Stimulated activated CD4-positive, alpha-beta T cell treated with anti-CD3 and anti-CD28 coated beads, Interleukin-4, amount 100 ng/mL, for 4 hours (primary cell): ENCODE data around the gene SELENON.

Experiments
- DNase-seq, 2 experiments: peaks; one replicate each; pipeline ENCODE4 v3.0.0-alpha.2; 2020

The SELENON gene

DNA sequence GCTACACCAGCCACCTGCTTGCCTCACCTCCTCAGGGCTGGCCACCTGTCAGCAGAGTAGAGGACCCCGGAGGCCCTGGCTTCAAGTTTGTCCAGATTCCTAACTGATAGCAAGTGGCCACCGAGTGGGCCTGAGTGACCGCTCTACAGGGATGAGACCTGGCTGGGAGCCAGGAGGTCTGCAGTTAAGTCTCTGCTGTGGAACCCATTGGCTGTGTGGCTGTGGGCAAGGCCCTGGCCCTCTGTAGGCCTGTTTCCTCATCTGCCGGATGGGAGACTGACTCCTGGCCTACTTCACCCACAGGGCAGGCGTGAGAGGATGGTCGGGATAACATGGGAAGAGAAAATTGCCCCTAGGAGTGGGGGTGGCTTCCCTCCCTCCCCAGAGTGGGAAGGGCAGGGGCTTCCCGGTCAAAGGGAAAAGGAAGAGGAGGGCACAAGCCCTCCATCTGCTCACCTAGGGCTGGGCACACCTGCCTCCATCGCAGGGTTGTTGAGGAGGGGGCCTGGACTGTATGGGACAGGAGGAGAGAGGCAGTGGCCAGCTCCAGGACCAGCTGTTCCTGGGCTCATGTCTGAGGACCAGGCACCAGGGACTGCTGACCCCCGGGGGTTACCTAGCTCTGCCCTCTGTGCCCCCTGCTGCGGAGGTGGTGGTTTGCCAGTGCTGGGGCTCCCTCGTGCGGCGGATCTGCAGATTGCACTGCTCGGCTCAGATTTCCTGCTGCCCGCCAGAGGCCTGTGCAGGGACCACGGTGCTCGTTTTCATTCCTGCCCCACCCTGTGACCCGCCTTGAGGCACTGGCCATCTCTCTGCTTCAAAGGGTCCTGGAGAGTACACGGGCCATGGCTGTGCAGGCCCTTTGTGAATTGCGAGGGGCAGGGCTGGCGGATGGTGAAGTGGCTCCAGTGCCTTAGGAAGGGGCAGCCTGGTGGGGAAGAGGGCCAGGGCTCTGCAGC is 10.6 kb downstream of the SELENON start:
- DNase-seq, result peak; percentile 67 to 83

DNA sequence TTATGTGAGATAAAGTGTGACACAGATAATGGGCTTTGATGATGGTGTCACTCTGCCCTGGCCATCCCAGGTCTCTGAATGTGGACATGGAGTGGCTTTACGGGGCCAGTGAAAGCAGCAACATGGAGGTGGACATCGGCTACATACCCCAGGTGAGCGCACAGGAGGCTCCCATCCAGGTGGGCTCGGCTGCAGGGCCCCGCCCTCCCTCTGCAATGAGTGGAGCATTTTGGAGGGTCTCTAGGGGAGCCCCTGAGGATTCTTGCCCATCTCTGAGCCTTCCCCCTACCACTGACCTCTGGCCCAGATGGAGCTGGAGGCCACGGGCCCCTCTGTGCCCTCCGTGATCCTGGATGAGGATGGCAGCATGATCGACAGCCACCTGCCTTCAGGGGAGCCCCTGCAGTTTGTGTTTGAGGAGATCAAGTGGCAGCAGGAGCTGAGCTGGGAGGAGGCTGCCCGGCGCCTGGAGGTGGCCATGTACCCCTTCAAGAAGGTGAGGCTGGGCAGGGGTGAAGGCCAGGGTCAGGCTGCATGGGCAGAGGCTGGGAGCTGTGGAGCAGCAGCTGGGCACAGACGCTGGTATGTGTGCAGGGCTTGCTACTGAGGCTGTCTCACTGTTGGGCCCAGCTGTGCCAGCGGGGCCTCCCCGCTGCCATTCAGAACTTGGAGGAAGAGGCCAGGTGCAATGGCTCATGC is 11.5 kb downstream of the SELENON start:
- no peak for DNase-seq

DNA sequence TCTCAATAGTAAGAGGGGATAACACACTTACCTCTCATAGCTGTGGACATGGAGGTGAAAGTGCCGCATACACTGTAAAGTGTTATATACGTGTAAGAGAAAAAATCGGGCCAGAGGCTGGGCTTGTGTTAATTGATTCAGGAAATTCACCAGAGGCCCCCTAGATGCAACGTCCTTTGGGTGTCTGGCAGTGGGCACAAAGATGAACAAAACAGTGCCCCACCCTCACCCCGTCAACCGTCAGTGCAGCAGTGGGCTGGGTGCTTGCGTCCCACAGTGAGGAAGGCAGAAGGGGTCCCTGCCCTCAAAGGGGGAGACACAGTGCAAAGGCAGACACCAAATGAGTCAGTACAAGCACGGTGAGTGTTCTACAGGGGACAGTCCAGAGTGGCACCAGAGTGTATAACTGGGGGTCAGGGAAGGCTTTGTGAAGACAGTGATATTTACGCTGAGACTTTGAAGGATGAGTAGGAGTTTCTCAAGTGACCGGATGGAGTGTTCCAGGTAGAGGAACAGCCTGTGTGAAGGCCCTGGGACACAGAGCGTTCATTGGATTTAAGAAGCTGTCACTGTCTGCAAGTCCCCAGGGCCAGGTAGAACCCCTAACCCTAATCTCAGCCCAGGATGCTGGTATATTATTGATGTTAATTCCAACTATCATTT is 13.2 kb downstream of the SELENON start:
- DNase-seq, result no peak

DNA sequence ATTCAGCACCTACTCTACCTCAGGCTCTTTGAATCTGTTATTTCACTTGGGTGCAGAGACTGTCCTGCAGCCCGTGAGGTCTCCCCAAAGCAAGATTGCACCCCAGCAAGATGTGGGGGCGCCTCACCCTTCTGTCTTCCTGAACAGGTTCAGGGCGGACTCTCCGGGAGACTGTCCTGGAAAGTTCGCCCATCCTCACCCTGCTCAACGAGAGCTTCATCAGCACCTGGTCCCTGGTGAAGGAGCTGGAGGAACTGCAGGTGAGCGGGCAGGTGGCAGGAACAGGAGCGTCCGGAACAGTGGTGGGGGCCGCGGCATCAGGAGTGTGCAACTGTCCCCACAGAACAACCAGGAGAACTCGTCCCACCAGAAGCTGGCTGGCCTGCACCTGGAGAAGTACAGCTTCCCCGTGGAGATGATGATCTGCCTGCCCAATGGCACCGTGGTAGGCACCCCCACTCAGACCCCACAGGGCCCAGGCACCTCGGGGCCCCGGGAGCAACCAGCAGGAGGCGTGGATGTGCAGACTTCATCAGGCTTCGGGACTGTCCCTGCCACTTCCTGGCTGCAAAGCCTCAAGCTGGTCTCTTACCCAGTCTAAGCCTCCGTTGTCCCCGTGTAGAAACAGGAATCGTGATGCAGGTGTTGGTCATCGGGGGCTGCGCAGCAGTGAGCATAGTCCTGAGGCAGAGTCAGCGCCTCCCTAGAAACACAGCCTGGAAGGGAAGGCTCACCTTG is 13.9 kb downstream of the SELENON start:
- DNase-seq, result no peak

DNA sequence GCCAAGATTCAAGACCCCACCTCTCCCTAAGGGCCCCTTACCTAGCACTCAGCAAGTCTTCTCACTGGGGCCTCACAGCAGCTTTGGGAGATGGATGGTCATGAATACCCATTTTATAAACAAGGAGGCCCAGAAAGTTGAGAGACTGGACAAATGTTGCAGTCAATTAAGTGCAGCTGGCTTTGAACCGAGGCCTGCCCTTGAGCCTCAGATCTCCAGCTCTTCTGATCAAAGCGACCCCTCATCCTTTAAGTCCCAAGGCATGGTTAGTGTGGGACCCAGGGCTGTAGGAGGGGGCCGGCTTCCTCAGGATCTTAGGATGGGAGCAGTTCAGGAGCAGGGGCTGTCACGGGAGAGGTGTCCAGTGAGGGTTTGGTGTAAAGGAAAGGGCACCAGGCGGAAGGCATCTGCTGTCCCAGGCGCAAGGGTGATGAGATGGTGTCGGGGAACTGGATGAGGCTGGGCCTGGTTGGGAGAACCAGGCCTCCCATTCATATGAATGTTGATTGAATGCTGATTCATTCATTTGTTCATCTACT is 14.6 kb downstream of the SELENON start:
- DNase-seq, result no peak

DNA sequence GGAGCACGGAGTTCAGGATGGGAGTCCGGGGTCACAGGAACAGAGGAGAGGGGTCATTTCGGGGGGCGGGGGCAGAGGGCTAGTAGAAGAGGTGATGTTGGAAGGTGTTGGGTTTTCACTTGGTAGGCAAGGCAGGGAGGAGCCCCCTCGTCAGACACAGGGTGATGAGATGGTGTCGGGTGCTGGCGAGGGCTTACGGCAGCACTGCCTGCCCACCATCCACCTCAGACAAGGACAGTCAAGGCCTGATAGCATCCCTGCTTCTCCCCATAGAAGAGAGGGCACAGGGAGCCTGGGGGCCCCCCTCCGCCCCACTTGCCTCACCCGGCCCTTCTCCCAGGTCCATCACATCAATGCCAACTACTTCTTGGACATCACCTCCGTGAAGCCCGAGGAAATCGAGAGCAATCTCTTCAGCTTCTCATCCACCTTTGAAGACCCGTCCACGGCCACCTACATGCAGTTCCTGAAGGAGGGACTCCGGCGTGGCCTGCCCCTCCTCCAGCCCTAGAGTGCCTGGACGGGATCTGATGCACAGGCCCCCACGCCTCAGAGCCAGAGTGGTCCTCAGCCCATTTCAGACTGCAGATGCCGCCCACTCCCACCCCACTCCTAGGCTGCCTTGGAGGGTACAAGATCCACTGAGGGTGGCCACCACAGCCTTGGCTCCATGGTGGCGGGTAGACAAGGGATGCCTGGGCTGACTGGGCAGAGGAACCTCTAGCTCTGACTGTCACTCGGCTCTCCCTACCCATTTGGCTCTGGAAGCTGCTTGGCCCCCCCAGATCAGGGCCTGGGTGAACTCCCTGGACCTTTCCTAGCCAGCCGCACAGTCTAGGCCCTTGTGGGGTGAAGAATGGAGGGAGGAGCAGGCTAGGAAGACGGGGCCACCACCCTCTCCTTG is 15.5 kb downstream of the SELENON start:
- no peak for DNase-seq

DNA sequence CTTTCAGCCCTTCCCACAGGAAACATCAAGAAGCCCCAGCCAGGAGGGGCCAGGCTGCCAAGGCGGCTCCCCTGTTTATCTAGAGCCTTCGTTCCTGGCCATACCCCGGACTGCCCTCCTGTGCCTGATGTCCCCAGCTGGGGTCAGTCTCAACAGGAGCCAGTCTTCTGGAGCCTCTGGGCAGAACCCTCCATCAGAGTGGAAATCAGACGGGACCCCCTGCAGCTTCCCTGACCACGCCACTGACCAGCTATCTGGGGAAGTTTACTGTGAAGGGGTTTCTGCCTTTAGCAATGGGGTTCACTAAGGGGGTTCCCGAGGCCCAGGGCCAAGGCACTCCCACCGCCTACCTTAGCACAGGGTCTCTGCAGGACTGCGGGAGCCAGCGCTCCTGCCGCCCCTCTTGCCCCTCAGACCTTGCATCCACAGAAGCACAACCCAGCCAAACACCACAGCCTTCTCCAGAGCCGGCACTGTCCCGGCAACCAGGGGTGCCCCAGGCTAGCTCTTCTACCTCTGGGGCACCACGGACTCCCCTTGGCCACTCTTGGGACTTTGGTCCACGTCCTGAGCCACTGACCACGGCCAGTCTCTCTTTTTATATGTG is 16.2 kb downstream of the SELENON start:
- no peak for DNase-seq

DNA sequence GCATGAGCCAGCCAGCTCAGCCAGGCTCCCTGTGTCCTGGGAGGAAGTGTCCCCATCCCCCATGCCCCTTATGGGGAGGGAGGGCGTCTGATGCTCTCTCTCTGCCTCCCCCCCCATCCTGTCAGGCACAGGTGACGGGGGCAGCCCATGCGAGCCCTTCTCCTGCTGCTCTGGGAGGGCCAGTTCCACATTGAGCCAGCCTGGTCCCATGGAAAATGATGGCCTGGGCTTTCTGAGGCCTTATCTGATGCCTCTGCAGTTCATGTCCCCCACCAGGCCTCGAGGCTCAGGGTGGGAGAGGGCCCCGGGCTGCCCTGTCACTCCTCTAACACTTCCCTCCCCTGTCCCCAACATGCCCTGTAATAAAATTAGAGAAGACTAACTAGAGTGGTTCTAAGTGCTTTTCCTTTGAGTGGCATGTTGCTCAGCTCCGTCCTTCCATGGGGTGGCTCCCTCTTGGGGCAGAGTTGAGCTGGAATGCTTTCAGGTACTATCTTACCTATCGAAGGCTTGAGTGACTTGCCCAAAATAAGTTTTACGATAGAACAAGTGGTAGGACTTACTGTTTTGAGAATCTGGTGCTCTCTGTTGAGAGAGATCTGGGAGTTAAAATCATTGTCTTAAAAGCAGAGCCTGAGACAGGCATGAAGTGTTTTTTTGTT is 18.0 kb downstream of the SELENON start:
- DNase-seq, result no peak

DNA sequence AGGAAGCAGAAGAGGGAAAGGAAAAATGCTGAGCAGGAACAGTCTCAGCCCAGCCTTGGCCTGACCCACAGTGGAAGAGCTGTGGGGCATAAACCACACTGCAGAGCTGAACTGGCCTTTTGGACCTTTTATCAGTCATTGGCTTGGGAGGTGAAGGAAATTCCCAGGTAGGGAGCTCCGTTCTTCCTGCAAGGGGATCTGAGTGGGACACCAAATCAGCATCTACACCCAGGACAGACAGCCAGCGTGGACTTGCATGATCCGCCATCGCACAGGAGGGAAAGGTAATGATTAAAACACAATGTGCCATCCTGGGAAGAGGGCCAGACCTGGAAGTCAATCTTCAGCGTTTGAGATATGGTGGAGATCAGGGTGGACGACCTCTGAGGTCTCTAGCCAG is 18.6 kb downstream of the SELENON start:
- no peak for DNase-seq

DNA sequence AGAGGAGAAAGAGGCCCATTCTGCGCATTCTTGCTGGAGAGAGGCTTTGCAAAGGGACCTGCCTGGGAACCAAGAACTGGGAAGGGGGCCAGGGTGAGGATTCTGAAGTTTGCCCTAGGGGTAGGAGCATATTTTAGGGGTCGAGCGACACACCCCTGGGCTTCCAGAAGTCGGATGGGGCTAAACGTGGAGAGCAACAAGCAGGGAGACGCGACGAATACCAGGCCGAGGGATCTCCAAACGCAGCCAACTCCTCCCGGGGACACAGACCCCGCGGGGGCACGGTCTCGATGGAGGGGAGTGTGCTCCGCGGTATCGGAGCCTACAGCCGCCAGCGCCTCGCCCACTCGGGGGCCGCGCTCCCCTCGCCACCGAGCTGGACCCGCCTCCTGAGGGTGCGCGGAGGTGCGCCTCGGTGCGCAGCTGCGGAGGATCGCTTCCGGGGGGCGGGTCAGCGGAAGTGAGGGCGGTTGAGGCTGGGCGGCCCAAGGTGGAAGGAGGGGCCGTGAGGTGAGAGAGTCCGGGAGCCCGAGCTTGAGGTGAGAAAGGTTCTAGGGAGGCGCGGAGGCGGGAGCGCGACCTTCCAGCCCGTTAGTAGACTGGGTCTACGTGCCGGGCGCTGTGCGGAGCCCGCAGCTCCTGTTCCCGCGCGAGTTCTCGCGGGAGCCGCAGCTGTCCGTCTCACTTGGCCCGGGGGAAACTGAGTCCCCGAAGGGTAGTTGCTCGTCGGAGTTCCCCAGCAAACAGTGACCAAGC is 19.7 kb downstream of the SELENON start, which contains the start of gene MTFR1L:
Gene MTFR1L, plus strand, starts transcription at position 464 of the 756 bp plus-strand sequence. CDS start 3,151 bp downstream, outside the sequence.
- DNase-seq, result peak; percentile 92 to 93

DNA sequence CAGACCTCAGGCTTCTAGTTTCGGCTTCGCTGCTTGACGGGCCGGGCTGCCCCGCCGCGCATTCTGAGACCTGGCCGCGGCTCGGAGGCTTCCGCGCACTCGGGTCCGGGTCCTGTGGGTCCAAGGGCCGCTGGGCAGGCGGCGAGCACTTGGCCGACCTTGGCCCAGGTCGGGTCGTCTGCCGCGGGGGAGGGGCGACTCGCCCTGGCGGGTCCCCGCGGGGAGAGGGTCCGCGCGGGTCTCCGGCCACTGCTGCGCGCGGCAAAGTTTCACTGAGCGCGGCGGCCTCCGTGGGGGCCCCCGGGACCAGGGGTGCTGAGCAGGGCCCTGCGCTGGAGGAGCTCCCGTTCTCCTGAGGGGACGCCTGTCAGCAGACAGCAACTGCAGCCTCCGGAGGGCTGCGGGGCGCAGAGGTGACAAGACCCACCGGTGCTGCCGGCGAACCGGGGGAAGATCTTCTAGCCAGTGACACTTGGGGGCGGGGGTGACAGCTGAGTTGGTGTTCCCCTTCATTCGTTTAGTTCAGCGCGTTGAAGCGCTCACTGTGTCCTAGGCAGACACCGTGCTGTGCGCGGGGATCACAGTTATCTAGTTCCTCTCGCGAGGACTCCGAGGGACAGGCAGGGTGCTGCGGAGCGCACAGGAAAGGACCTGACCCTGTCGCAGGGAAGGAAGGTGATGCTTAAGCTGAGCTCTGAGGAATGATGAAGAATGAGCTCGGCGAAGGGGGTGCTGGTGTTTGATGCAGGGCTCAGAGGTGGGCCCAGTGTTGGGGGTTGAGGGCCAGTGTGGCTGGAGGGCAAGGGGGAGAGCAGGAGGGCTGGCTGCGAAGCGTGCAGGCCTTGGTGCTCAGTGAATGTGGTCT is 20.5 kb downstream of the SELENON start:
- peak; percentile 57 to 66 for DNase-seq

DNA sequence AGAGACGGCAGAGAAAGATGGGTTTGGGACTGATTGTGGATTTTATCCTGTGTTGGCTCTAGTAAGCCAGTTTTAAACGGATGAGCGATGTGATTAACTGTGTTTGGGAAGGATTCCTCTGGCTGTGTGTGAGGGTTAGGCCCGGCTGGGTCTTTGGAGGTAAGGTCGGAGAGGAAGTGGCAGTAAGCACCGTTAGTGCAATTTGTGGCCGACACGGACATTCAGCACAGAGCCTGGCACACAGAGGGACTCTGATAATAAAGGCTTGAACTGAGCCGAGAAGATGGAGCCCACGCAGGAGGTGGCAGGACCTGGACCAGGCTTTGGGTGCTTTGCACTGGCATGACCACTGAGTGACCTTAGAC is 21.1 kb downstream of the SELENON start:
- DNase-seq, result no peak

DNA sequence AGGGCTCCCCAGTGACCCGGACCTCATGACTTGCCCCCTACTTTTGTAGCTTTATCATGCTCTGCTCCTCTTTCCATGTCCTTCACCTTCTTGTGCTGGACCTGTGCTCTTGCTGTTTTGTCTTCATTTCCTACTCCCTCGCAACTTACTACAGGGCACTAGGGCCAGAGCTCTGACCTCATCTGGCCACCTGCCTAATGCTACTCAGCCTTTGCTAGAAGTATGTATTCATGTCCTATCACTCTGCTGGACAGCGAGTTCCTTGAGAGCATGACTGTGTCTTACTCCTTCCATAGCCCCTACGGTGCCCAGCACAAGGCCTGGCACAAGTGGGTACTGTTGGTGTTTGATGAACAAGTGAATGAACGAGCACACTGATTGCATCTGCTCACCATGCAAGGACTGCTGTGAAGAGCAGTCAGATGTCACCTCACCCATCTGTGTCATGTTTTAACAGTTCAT is 21.7 kb downstream of the SELENON start:
- no peak for DNase-seq

DNA sequence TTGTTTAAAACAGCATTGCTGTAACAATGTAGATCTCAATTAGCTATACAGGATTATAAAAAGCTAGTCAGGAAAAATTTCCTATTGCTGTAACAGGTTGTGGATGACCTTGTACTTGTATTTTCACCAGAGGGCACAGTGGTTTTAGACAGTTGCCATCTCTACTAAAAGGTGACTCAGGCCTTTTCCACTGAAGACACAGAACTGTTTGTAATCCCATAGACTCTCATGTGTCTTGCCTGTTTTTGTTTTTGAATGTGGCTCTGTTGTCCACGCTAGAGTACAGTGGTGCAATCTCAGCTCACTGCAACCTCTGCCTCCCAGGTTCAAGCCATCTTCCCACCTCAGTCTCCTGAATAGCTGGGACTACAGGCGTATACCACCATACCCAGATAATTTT is 25.6 kb downstream of the SELENON start:
- no peak for DNase-seq

DNA sequence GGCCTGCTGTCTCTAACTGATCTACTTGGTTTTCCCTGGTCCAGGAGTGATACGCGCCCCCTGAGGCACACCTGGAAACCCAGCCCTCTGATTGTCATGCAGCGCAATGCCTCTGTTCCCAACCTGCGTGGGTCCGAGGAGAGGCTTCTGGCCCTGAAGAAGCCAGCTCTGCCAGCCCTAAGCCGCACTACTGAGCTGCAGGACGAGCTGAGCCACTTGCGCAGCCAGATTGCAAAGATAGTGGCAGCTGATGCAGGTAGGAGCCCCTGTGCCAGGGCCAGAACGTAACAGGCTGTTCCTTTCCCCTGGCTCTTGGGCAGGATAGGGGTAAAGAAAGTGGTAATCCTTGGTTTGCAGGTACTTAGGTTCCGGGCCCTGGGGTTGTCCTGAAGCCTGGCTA is 26.6 kb downstream of the SELENON start:
- no peak for DNase-seq

DNA sequence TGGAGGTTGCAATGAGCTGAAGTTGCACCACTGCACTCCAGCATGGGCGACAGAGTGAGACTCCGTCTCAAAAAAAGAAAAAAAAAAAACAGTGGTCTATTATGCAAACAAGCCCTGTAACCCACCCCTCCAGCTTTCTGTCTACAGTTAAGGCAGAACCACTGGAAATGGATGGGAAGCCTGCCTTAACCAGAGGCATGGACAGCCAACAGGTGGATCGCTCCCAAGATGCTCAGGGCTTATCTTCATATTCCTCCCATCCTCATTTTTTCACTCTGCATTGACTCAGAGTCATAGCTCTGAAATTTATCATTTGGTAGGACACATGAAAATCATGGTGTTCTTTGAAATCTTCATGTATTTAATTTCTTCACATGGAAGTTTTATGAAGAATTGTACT is 28.5 kb downstream of the SELENON start:
- DNase-seq, result no peak

DNA sequence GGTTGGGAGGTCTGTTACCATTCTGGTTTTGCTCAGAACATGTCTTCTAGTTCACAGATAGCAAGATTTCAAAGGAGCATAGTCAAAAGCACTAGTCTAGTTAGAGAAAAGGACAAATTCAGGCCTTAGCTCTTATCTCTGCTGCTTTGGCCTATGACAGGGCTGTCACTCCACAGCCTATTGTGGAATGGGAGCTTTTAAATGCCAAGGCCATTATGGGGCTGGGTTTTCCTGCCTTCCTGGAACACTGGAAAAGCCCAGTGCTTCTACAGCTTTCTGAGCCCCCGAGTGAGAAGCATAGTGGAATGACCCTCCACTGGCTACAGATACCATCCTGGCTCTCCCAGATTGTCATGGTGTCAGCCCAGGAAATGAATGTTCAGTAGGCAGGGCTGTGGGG is 29.1 kb downstream of the SELENON start:
- DNase-seq, result no peak

DNA sequence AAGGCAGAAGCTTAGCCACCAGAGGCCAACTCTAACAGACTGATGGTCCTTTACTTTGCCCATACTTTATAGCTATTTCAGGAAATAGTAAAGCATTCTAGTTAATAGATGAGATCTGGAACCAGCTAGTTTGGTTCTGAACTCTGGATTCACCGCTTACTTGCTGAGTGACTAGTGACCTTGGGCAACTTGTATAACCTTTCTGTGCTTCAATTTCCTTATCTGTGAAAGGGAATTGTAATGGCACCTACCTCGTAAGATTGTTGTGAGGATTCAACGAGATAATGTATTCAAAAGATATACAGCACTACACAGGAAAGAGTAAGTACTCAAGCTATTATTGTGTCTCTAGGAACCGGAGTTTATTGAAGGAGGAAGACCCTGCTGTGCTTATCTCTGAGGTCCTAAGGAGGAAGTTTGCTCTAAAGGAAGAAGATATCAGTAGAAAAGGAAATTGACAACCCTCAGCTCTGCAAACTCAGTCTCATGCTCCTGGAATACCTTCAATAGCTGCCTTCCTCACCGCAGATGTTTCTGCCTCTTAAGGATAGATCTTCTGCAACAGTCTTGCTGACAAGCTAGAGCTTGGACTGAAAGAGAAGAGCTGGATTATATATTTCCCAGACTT is 31.7 kb downstream of the SELENON start:
- no peak for DNase-seq
